ENCODE measurements around the gene PDLIM5. TPM values are rescaled to one million over a fixed set of nuclear protein-coding genes. Genes with fewer than 3 reads are reported as not detected.

Gene PDLIM5
- total RNA-seq, 1 donor from 2014 or later: 83.5 TPM

DNA sequence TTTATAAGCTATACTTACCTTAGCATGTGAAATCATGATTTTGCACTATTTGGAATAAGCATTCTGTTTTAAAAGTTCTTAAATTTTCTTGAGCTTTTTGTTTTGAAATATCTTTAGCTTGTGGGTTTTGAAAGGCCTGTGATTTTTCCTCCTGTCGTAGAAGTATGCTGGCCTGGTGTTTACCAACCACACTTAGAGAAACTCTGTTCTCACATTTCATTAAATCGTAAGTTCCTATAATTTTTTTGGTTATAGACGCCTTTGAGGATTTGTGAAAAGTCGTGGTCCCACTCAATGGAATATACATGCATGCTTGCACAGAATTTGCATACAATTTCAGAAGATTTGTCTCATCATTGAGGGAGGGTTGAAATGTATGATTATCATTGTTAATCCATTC lies 63.6 kb downstream of the PDLIM5 start:
- Mint-ChIP-seq H3K27ac (ENCODE audit: unreplicated experiment) (no peak overlapping the region), H3K27me3 (ENCODE audit: unreplicated experiment) (peaks cover 1% of the 10 kb centered on the region), H3K9me3 (ENCODE audit: unreplicated experiment) (no peaks in the 10 kb centered on the region), H3K4me3 (ENCODE audit: unreplicated experiment) (no peak overlapping the region), H3K4me1 (ENCODE audit: unreplicated experiment) (peaks cover 18% of the 10 kb centered on the region), H3K36me3 (ENCODE audit: low read depth, unreplicated experiment) (no peaks in the 10 kb centered on the region)
- no peak for DNase-seq (ENCODE audit: low spot score)
- TF ChIP-seq, protein P1, sequence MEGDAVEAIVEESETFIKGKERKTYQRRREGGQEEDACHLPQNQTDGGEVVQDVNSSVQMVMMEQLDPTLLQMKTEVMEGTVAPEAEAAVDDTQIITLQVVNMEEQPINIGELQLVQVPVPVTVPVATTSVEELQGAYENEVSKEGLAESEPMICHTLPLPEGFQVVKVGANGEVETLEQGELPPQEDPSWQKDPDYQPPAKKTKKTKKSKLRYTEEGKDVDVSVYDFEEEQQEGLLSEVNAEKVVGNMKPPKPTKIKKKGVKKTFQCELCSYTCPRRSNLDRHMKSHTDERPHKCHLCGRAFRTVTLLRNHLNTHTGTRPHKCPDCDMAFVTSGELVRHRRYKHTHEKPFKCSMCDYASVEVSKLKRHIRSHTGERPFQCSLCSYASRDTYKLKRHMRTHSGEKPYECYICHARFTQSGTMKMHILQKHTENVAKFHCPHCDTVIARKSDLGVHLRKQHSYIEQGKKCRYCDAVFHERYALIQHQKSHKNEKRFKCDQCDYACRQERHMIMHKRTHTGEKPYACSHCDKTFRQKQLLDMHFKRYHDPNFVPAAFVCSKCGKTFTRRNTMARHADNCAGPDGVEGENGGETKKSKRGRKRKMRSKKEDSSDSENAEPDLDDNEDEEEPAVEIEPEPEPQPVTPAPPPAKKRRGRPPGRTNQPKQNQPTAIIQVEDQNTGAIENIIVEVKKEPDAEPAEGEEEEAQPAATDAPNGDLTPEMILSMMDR (IDR thresholded peaks at IDR 0.05; ENCODE audit: unreplicated experiment): no peak

DNA sequence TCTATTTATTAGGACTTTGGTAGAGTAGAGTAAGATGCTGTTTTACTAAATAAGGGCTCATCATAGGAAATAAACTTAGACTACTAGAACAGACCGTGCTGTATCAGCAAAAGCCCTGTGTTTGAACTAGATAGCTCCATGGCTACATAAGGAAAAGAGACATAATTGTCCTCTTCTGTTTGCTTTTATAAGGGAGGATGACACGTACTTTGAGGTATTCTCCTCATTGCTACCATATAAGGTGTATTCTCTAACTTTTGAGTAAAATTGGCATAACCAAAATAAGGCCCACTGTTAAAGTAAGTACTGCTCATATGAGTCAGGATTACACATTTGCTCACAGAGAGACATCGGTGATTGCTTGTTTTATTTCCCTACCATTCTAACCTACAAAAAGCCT lies 64.3 kb downstream of the PDLIM5 start:
- Mint-ChIP-seq H3K27ac (ENCODE audit: unreplicated experiment) (no peak overlapping the region), H3K27me3 (ENCODE audit: unreplicated experiment) (peaks cover 1% of the 10 kb centered on the region), H3K4me1 (ENCODE audit: unreplicated experiment) (peaks cover 18% of the 10 kb centered on the region), H3K4me3 (ENCODE audit: unreplicated experiment) (no peak overlapping the region), H3K36me3 (ENCODE audit: low read depth, unreplicated experiment) (no peaks in the 10 kb centered on the region), H3K9me3 (ENCODE audit: unreplicated experiment) (no peaks in the 10 kb centered on the region)
- no peak for DNase-seq (ENCODE audit: low spot score)
- TF ChIP-seq, protein P1 (IDR thresholded peaks at IDR 0.05; ENCODE audit: unreplicated experiment): no peak

- Mint-ChIP-seq H3K36me3 (ENCODE audit: low read depth, unreplicated experiment) (no peaks in the 10 kb centered on the region), H3K9me3 (ENCODE audit: unreplicated experiment) (no peaks in the 10 kb centered on the region), H3K27ac (ENCODE audit: unreplicated experiment) (peak overlapping the region; percentile 80), H3K4me1 (ENCODE audit: unreplicated experiment) (peaks cover 18% of the 10 kb centered on the region), H3K4me3 (ENCODE audit: unreplicated experiment) (no peak overlapping the region), H3K27me3 (ENCODE audit: unreplicated experiment) (peaks cover 1% of the 10 kb centered on the region)
- TF ChIP-seq, protein P1 (IDR thresholded peaks at IDR 0.05; ENCODE audit: unreplicated experiment): no peak
- no peak for DNase-seq (ENCODE audit: low spot score)
These were observed 65.3 kb downstream of the PDLIM5 start for GRCh38 chr4:94516999-94517398.

DNA sequence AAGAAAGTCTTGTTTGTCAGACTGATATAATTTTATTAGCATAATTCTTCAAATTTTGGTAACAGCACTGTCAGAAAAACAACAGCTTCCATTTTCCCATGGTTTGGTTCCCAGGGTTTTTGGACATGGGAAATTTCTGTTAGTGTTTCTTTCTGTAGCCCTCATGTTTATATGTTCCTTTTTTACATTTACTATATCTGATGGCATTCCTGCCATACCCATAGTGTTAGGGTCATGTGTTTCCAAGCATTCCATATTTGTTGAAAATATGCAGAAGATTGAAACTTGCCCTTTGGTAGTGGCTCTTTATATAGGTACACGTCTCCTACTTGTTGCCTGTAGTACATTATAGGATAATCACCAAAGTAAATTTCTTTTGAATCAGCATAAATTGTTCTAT lies 65.8 kb downstream of the PDLIM5 start:
- no peaks in the 10 kb centered on the region for H3K36me3 Mint-ChIP-seq (ENCODE audit: low read depth, unreplicated experiment)
- no peak for DNase-seq (ENCODE audit: low spot score)
- H3K9me3 Mint-ChIP-seq (ENCODE audit: unreplicated experiment): no peaks in the 10 kb centered on the region
- no peak overlapping the region for H3K4me3 Mint-ChIP-seq (ENCODE audit: unreplicated experiment)
- H3K27ac Mint-ChIP-seq (ENCODE audit: unreplicated experiment): no peak overlapping the region
- TF ChIP-seq, protein P1 (IDR thresholded peaks at IDR 0.05; ENCODE audit: unreplicated experiment): no peak
- H3K4me1 Mint-ChIP-seq (ENCODE audit: unreplicated experiment): peaks cover 18% of the 10 kb centered on the region
- peaks cover 1% of the 10 kb centered on the region for H3K27me3 Mint-ChIP-seq (ENCODE audit: unreplicated experiment)

DNA sequence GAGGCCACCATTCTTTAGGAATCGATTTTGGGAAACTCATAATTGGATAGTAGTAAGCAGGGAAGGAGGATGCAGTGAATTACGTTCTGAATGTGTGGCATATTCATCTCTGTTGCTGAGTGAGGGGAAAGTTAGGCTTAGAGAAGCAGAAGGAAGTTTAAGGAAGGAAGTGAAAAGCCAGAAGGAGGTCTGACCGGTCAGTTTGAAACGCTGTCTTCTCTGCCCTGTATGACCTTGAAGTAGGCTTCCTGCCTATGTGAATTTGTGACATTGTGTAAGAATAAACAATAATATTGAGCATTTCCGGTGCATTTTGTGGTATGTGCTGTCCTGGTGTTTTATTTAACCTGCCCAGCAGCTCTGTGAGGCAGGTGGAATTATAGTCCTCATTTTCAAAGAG lies 67.3 kb downstream of the PDLIM5 start:
- DNase-seq (ENCODE audit: low spot score): no peak
- H3K27ac Mint-ChIP-seq (ENCODE audit: unreplicated experiment): peak overlapping the region; percentile 0
- H3K4me3 Mint-ChIP-seq (ENCODE audit: unreplicated experiment): no peak overlapping the region
- H3K4me1 Mint-ChIP-seq (ENCODE audit: unreplicated experiment): peaks cover 23% of the 10 kb centered on the region
- TF ChIP-seq, protein P1 (IDR thresholded peaks at IDR 0.05; ENCODE audit: unreplicated experiment): no peak
- H3K36me3 Mint-ChIP-seq (ENCODE audit: low read depth, unreplicated experiment): no peaks in the 10 kb centered on the region
- no peaks in the 10 kb centered on the region for H3K9me3 Mint-ChIP-seq (ENCODE audit: unreplicated experiment)
- peaks cover 1% of the 10 kb centered on the region for H3K27me3 Mint-ChIP-seq (ENCODE audit: unreplicated experiment)
